ENCODE results near the gene FOXO3.

- TF ChIP-seq CTCF (conservative IDR thresholded peaks at IDR 0.05 in 1 of 2, IDR thresholded peaks at IDR 0.05 in 1 of 2; ENCODE audit: low read depth in 1 of 2, low read length in 2 of 2) (no peak), EZH2 (IDR thresholded peaks at IDR 0.05; ENCODE audit: low read length, missing control alignments) (no peak)
These were observed 93.2 kb downstream of the FOXO3 start for GRCh38 chr6:108653949-108654348.
